ENCODE data around the gene SEC31B.

SEC31B gene

DNA sequence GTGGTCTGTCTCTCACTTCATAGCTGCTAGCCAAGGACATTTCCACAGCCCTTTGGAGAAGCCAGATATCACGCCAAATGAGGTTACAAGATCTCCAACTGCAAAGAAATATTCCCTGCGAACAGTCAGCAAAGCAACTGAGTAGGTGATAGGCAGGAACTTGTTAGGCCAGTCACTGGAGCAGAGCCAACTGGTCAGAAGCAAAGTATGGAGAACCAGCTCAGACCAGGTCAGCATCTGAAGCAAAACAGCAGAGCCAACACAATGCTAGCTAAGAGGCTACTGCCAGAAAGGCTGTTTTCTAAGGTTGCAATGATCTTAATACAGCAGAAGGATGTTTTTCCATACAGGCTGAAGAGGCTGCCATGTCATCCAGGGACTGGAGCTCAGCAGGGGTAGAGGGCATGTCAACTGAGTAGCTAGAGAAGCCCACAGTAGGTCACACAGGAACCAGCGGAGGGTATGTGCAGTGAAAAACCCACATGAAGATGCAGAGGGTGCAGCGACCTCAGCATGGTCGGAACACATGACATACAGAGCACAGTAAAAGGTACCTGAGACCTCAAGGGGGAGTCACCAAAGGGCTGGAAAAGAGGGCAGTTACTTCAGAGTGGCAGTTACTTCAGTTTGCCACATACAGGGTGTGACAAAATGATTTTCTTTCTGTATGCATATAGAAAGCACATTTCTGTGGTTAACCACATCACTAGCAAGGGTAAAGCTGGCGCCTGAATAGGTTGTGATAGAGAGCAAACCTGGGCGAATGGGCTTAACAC lies 8.9 kb downstream of the SEC31B start:
- WGBS, 2 experiments (ENCODE audit: insufficient coverage in 2 of 2) = 88 to 100% methylated on average over 5 to 6 of the region's 7 CpGs
- H3K36me3 ChIP-seq (ENCODE audit: control insufficient read depth, insufficient read depth, low read length) = peaks cover 3% of the 10 kb centered on the region
- no peak overlapping the region for H3K27ac ChIP-seq (ENCODE audit: low read depth, low read length, severe bottlenecking)
- H3K9me3 ChIP-seq (ENCODE audit: control insufficient read depth, low read length) = no peaks in the 10 kb centered on the region
- no peak overlapping the region for H3K4me3 ChIP-seq (ENCODE audit: extremely low read depth, insufficient read depth, low read length, poor library complexity, severe bottlenecking)
- no peaks in the 10 kb centered on the region for H3K4me1 ChIP-seq (ENCODE audit: control insufficient read depth, insufficient read depth, low read length, poor library complexity, severe bottlenecking)

DNA sequence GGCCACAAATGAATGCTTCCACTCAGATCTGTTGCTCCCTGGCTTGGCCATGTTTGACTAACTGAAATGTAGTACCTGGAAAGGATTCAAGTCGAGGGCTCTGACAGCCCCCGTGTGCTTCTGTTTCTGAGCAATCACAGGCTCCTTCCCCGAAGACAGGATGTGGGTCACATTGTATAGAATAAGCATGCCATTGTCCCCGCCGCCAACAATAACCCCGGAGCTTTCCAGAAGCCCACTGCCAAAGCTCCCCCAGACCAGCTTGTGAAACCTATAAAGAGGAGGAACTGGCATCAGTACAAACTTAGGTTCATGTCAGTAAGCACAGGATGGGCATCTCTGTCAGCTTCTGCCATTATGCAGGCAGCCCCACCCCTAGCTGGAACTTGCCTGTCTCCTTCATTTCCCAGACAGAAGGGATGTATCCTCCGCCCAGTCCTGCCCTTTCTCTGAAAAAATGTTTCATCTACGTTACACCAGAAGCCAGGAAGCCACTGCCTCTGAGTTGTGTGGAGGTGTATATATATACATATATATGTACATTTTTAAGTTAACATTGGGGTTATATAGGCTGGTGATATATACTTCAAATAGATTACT lies 10.3 kb downstream of the SEC31B start:
- H3K4me3 ChIP-seq (ENCODE audit: extremely low read depth, insufficient read depth, low read length, poor library complexity, severe bottlenecking) = no peak overlapping the region
- peaks cover 3% of the 10 kb centered on the region for H3K36me3 ChIP-seq (ENCODE audit: control insufficient read depth, insufficient read depth, low read length)
- 78 to 87% methylated on average over 3 to 6 of the region's 8 CpGs for WGBS, 2 experiments (ENCODE audit: insufficient coverage in 2 of 2)
- no peaks in the 10 kb centered on the region for H3K4me1 ChIP-seq (ENCODE audit: control insufficient read depth, insufficient read depth, low read length, poor library complexity, severe bottlenecking)
- H3K27ac ChIP-seq (ENCODE audit: low read depth, low read length, severe bottlenecking) = peak overlapping the region; percentile 43
- H3K9me3 ChIP-seq (ENCODE audit: control insufficient read depth, low read length) = no peaks in the 10 kb centered on the region

GRCh38 chr10:100508691-100509150 lies 10.9 kb downstream of the SEC31B start:
- Histone ChIP-seq H3K4me3 (ENCODE audit: extremely low read depth, insufficient read depth, low read length, poor library complexity, severe bottlenecking) (no peak overlapping the region), H3K4me1 (ENCODE audit: control insufficient read depth, insufficient read depth, low read length, poor library complexity, severe bottlenecking) (no peaks in the 10 kb centered on the region), H3K9me3 (ENCODE audit: control insufficient read depth, low read length) (no peaks in the 10 kb centered on the region), H3K27ac (ENCODE audit: low read depth, low read length, severe bottlenecking) (peak overlapping the region; percentile 43), H3K36me3 (ENCODE audit: control insufficient read depth, insufficient read depth, low read length) (peaks cover 3% of the 10 kb centered on the region)
- 48 to 60% methylated on average over 2 of the region's 3 CpGs for WGBS, 2 experiments (ENCODE audit: insufficient coverage in 2 of 2)

- Histone ChIP-seq H3K27ac (ENCODE audit: low read depth, low read length, severe bottlenecking) (no peak overlapping the region), H3K4me1 (ENCODE audit: control insufficient read depth, insufficient read depth, low read length, poor library complexity, severe bottlenecking) (no peaks in the 10 kb centered on the region), H3K36me3 (ENCODE audit: control insufficient read depth, insufficient read depth, low read length) (peaks cover 3% of the 10 kb centered on the region), H3K4me3 (ENCODE audit: extremely low read depth, insufficient read depth, low read length, poor library complexity, severe bottlenecking) (no peak overlapping the region), H3K9me3 (ENCODE audit: control insufficient read depth, low read length) (no peaks in the 10 kb centered on the region)
- WGBS, 2 experiments (ENCODE audit: insufficient coverage in 2 of 2) = no CpG with 5 or more reads among the region's 1 CpG
Measured at GRCh38 chr10:100508266-100508665, 11.4 kb downstream of the SEC31B start.

- no peak overlapping the region for H3K4me3 ChIP-seq (ENCODE audit: extremely low read depth, insufficient read depth, low read length, poor library complexity, severe bottlenecking)
- H3K4me1 ChIP-seq (ENCODE audit: control insufficient read depth, insufficient read depth, low read length, poor library complexity, severe bottlenecking) = no peaks in the 10 kb centered on the region
- WGBS, 2 experiments (ENCODE audit: insufficient coverage in 2 of 2) = 83 to 85% methylated on average over 5 of the region's 5 CpGs
- peaks cover 3% of the 10 kb centered on the region for H3K36me3 ChIP-seq (ENCODE audit: control insufficient read depth, insufficient read depth, low read length)
- no peak overlapping the region for H3K27ac ChIP-seq (ENCODE audit: low read depth, low read length, severe bottlenecking)
- no peaks in the 10 kb centered on the region for H3K9me3 ChIP-seq (ENCODE audit: control insufficient read depth, low read length)
Measured at GRCh38 chr10:100507357-100507732, 12.3 kb downstream of the SEC31B start.

GRCh38 chr10:100506596-100507356 lies 12.9 kb downstream of the SEC31B start:
- Histone ChIP-seq H3K4me1 (ENCODE audit: control insufficient read depth, insufficient read depth, low read length, poor library complexity, severe bottlenecking) (no peaks in the 10 kb centered on the region), H3K36me3 (ENCODE audit: control insufficient read depth, insufficient read depth, low read length) (peaks cover 3% of the 10 kb centered on the region), H3K4me3 (ENCODE audit: extremely low read depth, insufficient read depth, low read length, poor library complexity, severe bottlenecking) (no peak overlapping the region), H3K27ac (ENCODE audit: low read depth, low read length, severe bottlenecking) (no peak overlapping the region), H3K9me3 (ENCODE audit: control insufficient read depth, low read length) (no peaks in the 10 kb centered on the region)
- WGBS, 2 experiments (ENCODE audit: insufficient coverage in 2 of 2) = 92 to 94% methylated on average over 4 of the region's 5 CpGs

DNA sequence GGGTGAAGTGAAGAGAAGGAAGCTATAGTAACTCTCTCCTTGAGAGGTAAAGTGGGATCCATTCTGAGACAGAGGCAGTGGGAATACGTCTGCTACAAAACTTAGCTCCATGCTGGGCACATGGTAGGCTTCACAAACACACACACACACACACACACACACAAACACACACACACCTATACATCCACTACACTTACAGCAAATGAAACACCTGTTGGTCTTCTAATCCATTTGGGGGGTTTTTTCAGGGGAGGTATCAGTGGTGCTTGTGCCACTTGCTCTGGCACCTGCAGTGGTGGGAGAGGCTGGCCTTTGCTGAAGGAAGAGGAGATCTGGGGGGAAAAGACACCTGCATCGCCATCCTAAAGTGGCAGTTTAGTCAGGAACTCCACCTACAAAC lies 14.5 kb downstream of the SEC31B start:
- no CpG with 5 or more reads among the region's 2 CpGs for WGBS, 2 experiments (ENCODE audit: insufficient coverage in 2 of 2)
- H3K9me3 ChIP-seq (ENCODE audit: control insufficient read depth, low read length) = no peaks in the 10 kb centered on the region
- no peaks in the 10 kb centered on the region for H3K4me1 ChIP-seq (ENCODE audit: control insufficient read depth, insufficient read depth, low read length, poor library complexity, severe bottlenecking)
- H3K4me3 ChIP-seq (ENCODE audit: extremely low read depth, insufficient read depth, low read length, poor library complexity, severe bottlenecking) = no peak overlapping the region
- no peak overlapping the region for H3K27ac ChIP-seq (ENCODE audit: low read depth, low read length, severe bottlenecking)
- H3K36me3 ChIP-seq (ENCODE audit: control insufficient read depth, insufficient read depth, low read length) = peaks cover 3% of the 10 kb centered on the region

DNA sequence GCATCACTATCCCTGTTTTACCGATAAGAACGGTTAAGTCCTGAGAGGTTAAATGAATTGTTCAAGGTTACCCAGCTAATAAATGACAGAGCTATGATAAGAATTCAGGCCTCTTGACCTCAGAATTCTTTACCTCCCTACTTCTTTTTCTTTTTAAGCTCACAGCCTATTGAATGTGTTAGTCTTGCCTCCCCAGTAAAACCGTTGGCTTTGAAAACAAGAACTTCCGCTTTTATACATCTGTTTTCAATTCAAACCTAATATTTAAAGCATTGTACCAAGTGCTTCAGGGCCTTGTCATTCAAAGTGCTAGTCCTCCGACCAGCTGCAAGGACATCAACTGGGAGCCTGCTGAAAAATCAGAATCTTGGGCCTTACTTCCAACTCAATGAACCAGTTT lies 15.6 kb downstream of the SEC31B start:
- H3K4me1 ChIP-seq (ENCODE audit: control insufficient read depth, insufficient read depth, low read length, poor library complexity, severe bottlenecking) = no peaks in the 10 kb centered on the region
- H3K36me3 ChIP-seq (ENCODE audit: control insufficient read depth, insufficient read depth, low read length) = peaks cover 3% of the 10 kb centered on the region
- H3K27ac ChIP-seq (ENCODE audit: low read depth, low read length, severe bottlenecking) = no peak overlapping the region
- no peak overlapping the region for H3K4me3 ChIP-seq (ENCODE audit: extremely low read depth, insufficient read depth, low read length, poor library complexity, severe bottlenecking)
- 83 to 86% methylated on average over 3 to 4 of the region's 5 CpGs for WGBS, 2 experiments (ENCODE audit: insufficient coverage in 2 of 2)
- no peaks in the 10 kb centered on the region for H3K9me3 ChIP-seq (ENCODE audit: control insufficient read depth, low read length)

DNA sequence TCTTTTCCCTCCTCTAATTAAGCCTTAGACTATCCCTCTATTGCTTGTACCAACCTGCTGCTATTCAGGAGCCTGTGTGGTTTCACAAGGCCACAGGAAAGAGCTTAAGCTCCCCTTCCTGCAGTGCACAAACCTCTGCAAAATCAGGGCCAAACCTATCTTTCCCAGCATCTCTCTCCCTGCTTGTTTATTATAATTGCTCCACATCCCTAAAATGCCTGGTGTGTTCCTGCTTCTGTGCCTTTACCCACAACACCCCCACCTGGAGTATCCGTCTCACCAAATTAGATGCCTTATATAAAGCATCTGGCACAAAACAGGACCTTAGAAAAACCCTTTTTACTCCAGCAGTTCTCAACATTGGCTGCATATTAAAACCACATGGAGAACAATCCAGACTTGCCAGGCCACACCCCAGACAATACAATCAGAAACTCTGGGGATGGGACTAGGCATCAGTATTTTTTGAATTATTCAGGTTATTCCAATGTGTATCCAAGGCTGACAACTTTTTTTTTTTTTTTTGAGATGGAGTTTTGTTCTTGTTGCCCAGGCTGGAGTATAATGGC lies 16.7 kb downstream of the SEC31B start:
- no peak overlapping the region for H3K27ac ChIP-seq (ENCODE audit: low read depth, low read length, severe bottlenecking)
- no peaks in the 10 kb centered on the region for H3K4me1 ChIP-seq (ENCODE audit: control insufficient read depth, insufficient read depth, low read length, poor library complexity, severe bottlenecking)
- 83 to 88% methylated on average over 1 of the region's 1 CpG for WGBS, 2 experiments (ENCODE audit: insufficient coverage in 2 of 2)
- no peak overlapping the region for H3K4me3 ChIP-seq (ENCODE audit: extremely low read depth, insufficient read depth, low read length, poor library complexity, severe bottlenecking)
- peaks cover 3% of the 10 kb centered on the region for H3K36me3 ChIP-seq (ENCODE audit: control insufficient read depth, insufficient read depth, low read length)
- no peaks in the 10 kb centered on the region for H3K9me3 ChIP-seq (ENCODE audit: control insufficient read depth, low read length)

DNA sequence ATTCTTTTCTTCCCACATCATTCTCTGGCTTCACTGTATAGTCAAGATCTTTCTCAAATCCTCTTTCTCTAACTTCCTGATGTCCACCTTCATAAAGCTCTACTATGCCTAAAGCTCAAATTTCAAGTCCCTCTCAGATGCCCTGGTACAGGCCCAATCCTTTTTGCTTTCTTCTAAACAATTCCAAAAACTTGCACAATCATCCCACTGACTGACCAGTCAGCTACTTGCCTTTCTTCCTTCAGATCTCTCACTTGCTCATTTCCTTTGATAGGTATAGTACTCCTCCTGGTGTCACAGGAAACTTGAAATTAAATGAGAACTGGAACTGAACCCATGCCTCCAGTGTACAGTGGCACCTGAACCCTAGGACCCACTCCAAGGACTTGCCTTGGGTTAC lies 18.2 kb downstream of the SEC31B start:
- no peak overlapping the region for H3K4me3 ChIP-seq (ENCODE audit: extremely low read depth, insufficient read depth, low read length, poor library complexity, severe bottlenecking)
- H3K27ac ChIP-seq (ENCODE audit: low read depth, low read length, severe bottlenecking) = no peak overlapping the region
- H3K4me1 ChIP-seq (ENCODE audit: control insufficient read depth, insufficient read depth, low read length, poor library complexity, severe bottlenecking) = no peaks in the 10 kb centered on the region
- no peaks in the 10 kb centered on the region for H3K36me3 ChIP-seq (ENCODE audit: control insufficient read depth, insufficient read depth, low read length)
- no peaks in the 10 kb centered on the region for H3K9me3 ChIP-seq (ENCODE audit: control insufficient read depth, low read length)

Measured in mesodermal cell (in vitro differentiated cells).